Uterus (tissue), 2 donors: ENCODE data around the gene ZBP1.

Experiments
- CTCF ChIP-seq, 4 experiments: fragments of 200-600 bp in 2 of 4; fragments of 450-650 bp in 2 of 4; sonication (generic) in 2 of 4; IDR thresholded peaks; one replicate each; pipeline ENCODE4 v1.5.1; 2016 to 2019; ENCODE audit warnings: antibody characterized with exemption in 4 of 4, mild to moderate bottlenecking in 2 of 4, moderate library complexity in 1 of 4
- POLR2A ChIP-seq, 2 donors: fragments of 450-650 bp; IDR thresholded peaks; one replicate each; pipeline ENCODE4 v1.6.1; 2016; ENCODE audit warnings: antibody characterized with exemption in 2 of 2, mild to moderate bottlenecking in 1 of 2, moderate library complexity in 1 of 2

GRCh38 chr20:57566399-57566798 is 53.8 kb downstream of the ZBP1 start:
- TF ChIP-seq CTCF (IDR thresholded peaks at IDR 0.05) (no peak), POLR2A (IDR thresholded peaks at IDR 0.05) (no peak)
